GM18868 (cell line): Measurements from ENCODE around the gene LRRC26.
A peak's percentile ranks its signal among the peaks of the same experiment; 100 is the strongest.

Source experiments
- ATAC-seq: cut with Tn5 transposase; IDR thresholded peaks from one replicate; pipeline ENCODE4 v1.9.1; 2021; ENCODE audit warnings: mild to moderate bottlenecking, moderate library complexity; ENCODE audit not compliant: unreplicated experiment

Gene LRRC26

DNA sequence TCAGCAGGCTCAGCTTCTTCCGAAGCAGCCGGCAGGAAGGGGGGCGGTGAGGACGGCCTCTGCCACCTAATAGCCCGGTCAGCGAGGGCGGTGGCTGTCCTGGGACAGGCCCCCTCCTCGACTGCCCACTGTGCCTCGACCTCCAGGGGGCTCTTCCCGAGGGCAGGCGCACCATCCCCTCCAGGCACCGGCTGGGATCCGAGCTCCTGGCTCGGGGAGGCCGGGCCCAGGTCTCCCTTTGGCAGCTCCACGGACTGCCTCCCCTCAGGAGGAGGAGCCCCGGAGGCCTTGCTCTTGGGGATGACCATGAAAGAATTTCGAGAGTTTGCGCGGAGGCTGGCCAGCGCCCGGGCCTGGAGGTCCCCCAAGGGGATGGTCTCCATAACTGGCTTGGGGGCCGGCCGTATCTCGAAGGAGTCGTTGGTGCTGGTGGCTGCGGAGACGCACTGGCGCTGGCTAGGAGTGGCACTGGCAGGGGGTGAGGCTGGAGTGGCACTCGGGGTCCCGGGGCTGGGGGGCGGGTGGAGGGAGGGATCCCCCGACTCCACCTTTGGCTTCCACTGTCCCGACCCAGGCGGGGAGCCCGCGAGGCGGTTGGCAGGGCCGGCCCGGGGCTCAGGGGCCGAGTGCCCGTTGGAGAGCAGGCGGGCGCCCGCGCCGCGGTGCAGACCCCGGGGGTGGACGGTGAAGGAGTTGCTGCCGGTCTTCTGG lies 29.7 kb upstream of the LRRC26 start:
- no peak for ATAC-seq

DNA sequence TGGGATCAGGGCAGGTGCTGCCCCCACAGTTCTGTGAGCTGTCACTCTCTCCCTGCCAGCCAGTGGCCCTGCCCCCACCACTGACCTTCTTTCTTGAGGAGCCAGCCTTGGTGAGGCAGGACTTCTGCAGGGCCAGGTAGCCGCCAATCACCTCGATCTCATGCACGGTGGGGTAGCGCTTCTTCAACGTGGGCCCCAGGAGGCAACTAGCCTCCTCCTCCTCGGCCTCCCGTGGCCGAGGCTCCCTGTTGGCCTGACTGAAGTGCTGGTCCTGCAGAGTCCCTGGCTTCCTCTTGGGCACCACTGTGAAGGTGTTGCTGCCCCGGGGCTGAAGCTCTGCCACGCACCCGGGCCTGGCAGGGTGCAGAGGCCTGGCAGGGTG lies 29.0 kb upstream of the LRRC26 start:
- ATAC-seq = no peak

DNA sequence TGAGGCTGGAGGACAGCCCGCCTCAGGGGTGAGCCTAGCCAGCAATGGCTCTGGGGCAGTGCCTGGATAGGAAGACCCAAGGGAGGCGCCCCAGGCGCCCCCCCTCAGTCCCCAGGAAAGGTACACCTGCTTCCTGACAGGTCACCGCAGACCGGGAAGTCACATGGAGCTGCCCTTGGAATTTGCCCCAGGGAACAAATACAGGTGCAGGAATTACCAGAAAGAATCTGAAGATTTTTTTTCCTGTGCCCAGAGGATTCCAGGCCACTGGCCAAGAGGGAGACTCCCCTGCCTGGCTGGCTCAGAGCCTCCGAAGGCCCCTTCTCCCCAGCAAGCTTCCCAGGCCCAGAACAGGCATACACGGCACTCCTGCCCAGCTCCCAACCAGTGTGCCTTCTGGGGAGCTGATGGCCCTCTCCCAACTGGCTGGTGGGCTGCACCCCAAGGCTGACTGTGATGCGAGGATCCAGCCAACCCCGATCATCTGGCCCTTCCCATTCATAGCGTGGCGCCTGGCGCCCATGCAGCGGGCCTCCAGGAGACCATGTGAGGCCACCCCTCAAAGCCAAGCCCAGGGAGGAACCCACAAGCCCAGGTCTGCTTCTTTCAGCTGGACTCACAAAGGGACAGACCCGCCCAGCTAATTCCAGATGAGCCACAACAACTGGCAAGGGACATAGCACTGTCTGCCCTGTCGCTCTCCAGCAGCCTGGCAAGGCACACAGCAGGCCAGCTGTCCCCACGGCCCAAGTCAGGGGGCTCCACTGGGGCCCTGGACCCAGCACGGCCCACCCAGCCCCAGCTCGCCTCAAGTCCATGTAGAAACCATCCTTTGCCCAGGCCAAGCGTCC lies 28.4 kb upstream of the LRRC26 start:
- ATAC-seq = no peak

DNA sequence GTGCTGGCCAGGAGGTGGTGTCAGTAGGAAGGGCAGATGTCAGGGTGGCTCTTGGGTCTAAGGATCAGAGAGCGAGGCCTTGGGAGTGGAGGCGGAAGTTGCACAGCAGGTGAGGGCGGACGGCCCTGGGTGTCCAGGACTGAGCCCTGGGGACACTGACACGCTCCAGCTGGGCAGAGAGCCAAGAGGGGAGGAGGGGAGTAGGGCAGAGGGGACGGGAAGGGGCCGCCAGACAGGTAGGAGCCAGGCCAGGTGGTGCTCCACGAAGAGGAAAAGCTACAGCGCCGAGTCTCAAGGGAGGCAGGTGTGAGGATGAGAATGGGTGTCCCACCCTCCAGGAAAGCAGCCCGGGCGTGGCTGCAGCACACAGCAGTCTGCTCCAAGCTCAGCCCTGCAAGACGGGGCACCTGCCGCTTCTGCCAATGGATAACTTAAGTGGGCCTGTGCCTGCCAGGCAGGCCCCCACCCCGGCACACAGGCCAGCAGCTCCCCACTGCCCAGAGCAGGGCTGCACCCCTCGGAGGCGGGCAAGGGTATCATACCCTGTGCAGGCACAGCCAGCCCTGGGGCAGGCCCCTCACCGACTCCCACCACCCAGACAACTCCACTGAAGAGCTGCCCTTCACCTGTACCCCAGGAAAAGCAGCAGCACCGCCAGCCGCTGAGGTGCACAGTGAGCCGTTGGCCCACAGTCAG lies 25.8 kb upstream of the LRRC26 start:
- no peak for ATAC-seq

DNA sequence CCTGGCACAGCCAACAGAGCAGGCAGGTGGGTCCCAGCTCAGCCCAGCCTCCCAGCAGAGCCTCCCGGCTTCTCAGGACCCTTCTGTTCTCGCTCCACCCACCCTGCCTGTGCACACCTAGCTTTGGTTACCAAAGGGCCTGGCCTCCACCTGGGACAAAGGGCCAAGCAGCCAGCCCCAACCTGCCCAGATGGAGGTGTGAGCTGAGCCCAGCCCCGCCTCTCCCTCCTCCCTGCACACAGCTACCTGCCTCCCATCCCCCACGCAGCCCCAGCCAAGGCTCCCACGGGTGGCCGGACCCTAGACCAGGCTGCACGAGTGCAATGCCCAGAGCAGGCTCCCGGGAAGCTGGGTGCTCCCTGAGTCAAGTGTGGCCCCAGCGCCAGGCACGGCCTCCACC lies 25.1 kb upstream of the LRRC26 start:
- ATAC-seq = no peak

DNA sequence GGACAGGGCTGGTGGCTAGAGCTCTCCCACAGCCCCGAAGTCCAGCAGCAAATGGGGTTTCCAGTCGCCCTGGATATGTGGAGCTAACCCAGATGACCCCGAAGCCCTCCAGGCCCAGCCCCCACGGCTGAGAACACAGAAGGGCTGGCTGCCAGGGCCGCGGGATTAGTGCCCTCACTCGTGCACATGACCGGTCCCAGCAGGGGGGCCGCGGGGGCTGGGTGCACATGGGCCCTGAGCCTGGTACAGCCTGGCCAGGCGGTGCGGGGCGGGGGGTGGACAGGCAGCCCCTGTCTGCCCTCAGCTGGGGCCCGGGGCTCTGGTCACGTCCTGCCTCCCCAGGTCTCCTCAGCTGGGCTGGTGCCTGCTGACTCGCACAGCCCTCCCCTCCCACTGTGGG lies 24.5 kb upstream of the LRRC26 start:
- ATAC-seq = no peak

DNA sequence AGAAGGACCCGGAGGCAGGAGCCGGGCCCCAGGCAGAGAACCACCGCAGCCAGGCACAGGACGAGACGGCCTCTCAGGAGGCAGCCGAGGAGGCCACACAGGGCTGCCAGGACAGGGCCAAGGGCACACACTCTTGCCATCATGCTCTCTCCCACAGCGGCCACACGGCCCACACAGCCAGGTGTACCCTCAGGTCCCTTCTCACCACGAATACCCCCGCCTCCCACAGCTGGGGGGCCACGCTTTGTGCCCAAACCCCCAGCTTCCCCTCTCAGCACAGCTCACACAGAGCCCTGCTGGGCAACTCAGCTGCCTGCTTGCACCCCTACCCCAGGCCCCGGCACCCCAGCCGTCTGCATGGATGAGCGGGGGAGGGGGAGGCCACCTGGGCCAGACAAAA lies 23.9 kb upstream of the LRRC26 start:
- ATAC-seq = no peak

DNA sequence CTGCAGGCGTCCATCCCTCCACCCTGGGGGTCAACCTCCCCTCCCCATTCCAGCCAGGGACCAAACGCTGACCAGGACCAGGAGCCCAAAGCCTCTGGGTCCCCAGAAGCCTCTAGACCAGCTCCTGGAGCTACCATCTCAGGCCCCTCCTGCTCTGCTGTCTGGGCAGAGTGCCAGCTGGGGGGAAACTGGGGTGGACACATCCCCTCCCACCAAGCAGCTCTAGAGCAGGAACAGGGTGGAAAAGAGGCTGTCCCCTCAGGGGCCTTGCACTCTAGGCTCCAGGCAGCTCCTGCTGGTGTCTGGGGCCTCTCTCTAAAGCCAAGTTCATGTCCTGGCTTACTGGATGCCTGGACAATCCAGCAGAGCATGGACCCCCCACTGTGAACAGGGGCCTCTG lies 23.0 kb upstream of the LRRC26 start:
- ATAC-seq = no peak

DNA sequence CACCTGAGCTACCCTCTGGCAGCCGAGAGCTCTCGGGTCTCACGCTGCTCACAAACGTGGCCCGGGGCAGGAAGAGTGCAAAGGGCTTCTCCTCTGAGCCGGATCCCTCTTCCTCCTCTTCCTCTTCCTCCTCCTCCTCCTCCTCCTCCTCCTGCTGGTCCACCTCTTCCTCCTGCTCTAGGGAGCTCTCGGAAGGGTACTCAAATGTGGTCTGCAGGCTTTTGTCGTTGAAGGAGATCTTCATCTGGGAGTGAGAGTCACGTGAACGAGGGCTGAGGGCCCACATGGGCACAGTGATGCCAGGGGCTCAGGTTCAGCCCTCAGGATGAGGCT lies 22.6 kb upstream of the LRRC26 start:
- no peak for ATAC-seq

DNA sequence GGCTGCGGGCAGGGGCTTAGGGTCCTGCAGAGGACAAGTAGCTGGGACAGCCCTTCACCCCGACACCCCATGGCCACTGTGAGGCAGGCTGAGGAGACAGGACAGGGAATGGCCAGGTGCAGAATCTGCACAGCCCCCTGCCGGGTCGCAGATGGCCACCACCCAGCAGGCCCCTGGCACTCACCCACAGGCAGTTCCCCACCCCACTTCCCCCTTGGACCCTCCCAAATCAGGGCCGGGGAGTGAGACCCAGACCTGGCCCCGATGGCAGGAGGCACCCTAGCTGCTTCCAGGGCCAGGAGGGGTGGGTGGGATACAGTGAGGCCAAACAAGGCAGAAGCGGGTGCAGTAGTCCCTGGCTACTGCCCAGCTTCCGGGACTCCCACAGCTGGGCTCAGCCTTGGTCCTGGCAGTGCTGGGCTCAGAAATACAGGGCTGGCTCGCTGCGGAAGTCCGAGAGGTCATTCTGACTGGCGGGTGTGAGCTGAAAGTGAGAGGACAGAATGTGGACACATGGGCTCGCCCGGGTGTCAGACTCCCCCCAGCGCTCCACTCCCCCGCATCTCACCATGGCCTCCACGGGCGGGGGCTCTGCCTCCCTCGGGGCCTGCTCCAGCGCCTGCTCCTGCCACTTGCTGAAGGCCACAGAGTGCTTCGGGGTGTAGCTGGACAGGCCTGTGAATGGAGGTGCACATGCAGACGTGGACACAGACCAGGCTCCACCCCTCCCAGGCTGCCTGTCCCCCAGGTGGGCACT lies 22.0 kb upstream of the LRRC26 start:
- no peak for ATAC-seq

DNA sequence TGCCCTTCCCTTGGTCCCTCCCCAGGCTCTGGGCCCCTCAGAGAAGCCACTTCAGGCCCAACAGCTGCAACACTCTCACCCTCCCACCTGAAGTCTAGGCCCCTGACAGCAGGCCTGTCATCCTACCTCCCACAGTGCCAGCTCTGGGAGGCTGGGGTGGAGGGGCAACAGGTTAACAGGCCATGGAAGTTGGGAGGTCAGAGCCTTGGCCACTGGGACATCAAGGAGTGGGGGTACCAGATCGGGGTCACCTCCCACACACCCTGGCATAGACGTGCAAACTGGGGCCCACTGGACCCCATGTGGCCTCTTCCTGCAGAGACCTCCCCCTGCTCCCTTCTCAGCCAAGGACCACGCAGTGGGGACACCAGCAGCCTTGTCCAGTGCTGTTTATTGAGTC lies 21.4 kb upstream of the LRRC26 start:
- ATAC-seq = no peak

DNA sequence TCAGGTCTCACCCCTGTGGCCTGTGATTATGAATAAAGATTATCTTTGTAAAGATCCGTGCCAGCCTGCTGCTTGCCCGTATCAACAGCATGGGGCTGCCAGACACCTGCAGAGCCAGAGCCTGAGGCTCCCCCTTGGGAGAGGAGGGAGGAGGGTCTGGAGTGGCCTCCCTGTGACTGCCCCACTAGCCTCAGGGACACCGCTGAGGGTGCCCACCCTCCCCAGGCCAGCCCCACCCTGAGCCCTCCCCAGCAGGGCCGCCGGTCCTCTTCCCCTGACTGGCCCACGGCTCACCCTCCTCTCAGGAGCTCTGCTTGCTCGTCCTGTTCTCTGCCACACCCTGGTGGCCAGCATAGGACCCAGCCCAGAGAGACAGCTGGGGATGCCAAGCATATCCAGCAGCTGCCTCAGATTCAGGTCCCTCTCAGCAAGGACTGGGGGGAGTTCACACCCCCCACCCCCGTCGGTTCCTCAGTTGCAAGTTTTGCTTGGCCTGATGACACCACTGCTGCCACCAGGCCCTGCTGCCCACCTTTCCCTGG lies 20.5 kb upstream of the LRRC26 start:
- no peak for ATAC-seq

DNA sequence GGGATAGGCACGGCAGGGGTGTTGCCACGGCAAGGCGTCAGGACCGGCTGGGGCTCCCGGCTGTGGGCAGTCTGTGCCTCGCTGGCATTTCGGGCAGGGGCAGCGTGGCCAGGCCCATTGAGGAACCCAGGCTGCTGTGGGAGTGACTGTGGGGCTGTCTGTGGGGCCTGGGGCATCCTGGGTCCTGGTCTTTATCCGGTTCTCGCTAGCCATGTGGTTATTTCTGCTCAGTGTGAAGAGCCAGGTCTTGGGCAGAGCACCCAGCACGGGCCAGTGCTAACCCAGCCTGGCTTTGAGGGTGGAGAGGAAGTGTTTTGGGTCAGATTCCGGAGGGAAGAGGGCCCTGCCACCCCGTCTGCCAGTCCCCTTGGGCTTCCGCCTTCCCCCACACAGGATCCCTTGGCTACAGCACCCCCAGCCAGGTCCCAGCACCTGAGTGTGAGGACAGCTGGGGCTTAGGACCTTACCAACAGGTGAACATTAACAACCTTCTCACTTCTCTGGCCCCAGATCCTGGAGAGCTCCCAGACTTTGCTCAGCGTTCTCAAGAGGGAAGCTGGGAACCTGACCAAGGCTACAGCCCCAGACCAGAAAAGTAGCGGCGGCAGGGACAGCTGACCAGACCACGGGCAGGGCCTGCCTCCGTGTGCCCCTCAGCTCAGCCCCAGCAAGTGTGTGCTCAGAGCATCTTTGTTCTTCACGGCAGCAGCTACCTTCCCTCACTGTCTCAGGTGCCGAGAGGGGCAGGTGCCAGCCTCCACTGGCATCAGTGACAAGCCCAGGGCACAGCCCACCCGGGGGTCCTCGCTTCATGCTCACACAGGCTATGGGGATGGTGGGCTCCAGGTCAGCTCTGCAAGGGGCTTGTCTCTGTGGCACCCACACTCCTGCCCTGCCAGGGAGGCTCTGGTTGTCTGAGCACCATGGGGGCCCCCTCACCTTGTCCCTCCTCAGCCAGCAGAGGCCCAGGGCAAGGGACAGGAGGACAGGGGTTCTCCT lies 19.7 kb upstream of the LRRC26 start:
- ATAC-seq = no peak

DNA sequence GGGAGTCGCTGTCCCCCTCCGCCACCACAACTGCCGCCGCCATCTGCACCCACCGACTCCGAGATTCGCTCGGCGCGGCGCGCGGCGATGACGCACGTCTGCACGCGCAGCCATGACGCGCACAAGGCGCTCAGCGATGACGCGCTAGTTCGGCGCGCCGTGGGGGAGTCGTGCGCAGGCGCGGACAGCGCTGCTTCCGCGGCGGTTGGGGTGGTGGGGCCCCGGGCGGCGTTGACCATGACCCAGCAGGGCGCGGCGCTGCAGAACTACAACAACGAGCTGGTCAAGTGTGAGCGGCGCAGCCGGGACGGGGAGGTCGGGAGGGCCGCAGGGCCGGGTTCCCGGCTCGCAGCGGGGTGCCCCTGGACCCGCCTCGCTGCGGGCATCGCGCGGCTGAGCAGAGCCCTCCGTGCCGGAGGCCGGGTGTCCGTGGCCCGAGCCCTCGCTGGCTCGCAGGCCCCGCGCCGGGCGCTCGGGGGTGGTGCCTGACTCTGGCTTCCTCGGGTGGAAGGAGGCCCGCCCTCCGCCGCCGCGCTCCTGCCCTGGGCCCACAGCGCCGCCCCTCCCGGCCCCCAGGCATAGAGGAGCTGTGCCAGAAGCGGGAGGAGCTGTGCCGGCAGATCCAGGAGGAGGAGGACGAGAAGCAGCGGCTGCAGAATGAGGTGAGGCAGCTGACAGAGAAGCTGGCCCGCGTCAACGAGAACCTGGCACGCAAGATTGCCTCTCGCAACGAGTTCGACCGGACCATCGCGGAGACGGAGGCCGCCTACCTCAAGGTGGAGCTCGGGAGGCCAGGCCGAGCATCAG lies 18.8 kb upstream of the LRRC26 start, which contains the start of the genes ANAPC2 and SSNA1:
Gene ANAPC2 (minus strand): TSS at position 71 of the 807 bp plus-strand sequence. CDS start 28 bp downstream, at position 43.
Gene SSNA1 (plus strand): TSS at position 187 of the 807 bp plus-strand sequence. CDS start 51 bp downstream, at position 238.
- peak; percentile 79 for ATAC-seq

DNA sequence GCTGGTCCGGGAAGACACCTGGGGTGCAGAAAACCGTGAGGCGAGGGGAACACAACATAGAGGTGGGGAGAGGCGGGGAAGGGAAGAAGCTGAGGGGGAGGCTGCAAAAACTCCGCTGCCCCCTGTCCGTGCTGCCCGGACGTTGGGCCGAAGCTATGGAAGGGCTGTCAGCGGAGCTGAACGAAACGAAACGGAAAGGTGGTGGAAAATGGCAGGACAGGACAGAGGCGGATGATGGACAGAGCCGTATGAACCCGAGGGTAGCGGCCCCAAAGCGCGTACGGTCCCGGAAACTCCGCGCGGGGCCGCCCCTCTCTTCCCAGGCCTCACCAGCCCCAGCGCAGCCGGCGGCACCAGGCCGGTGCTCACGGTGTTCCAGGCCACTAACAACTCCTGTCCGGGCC lies 18.2 kb upstream of the LRRC26 start:
- ATAC-seq = peak; percentile 12

DNA sequence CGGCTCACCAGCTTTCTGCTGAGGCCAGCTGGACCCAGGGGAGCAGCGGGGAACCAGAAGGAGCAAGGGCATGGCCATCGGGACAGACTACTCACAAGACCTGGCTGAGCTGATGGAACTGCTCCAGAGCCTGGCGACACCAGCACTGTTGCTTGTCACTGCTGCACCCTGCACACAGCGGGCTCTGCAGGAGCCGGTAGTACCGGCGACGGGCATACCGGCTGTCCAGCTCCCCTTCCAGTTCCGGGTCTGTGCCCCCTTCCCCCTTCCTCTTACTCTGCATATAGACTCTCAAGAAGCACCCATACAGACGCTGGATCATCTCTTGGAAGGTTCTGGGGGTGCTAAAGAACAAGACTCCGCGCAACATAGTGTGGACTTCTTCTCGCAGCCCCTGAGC lies 17.5 kb upstream of the LRRC26 start:
- ATAC-seq = no peak

DNA sequence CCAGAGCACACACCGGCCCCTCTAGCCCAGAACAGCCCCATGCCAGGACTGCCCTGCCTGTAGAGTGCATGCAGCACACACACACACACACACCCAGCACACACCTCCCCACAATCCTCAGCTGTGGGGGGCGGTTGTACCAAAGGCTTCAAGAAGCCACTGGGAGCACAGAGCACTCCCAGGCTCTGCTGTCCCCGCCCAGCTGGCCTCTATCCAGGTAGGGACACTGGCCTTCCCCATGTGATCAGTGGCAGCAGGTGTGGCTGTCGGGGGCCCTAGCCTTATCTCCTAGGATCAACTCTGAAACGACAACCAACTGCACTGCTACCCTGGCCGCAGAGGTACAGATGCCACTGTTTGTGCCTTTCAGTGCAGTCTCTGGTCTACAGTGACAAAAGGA lies 16.5 kb upstream of the LRRC26 start:
- no peak for ATAC-seq

DNA sequence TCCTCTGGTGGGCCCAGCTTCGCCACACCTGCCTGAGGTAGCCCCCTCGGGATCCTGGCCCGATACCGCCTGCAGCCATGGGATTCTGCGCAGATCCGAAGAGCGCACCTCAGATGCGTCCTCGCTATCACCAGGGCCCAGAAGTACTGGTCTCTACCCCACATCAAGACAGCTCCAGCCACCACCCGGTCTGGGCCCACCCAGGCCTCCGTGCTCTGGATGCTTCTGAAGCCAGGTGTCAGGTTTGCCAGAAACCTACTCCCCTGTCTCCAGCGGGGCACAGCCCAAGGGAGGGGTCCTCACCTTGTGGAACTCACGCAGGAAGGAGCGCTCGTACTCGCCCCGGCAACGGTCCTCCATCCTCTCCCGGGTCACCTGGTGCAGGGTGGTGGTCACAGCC lies 16.1 kb upstream of the LRRC26 start:
- ATAC-seq = no peak
